ENCODE results near the gene CFAP251. TPM values are rescaled to one million over a fixed set of nuclear protein-coding genes. Genes with fewer than 3 reads are reported as not detected.

CFAP251 gene
- total and polyA plus RNA-seq, 2 of the 13 experiments (the other 11 are each of a cell fraction or from before 2014, with no cell fraction given): 0.30 to 0.42 TPM

- no peak for TF ChIP-seq KDM5A (IDR thresholded peaks at IDR 0.05; ENCODE audit: borderline replicate concordance, low read length)
- 0 out of 2 replicates have a peak, but pooled peaks have one; percentile 4 for TF ChIP-seq YEATS4 (CRISPR knock-in tag; IDR thresholded peaks at IDR 0.05; ENCODE audit: borderline replicate concordance)
- no peak for TF ChIP-seq CHD4 (IDR thresholded peaks at IDR 0.05; ENCODE audit: borderline replicate concordance, low read length)
- no peak for TF ChIP-seq ZNF33B (CRISPR knock-in tag; IDR thresholded peaks at IDR 0.05)
- no peak for TF ChIP-seq PCBP2 (optimal IDR thresholded peaks at IDR 0.05; ENCODE audit: low read depth, low read length, poor library complexity, severe bottlenecking)
- no peak for TF ChIP-seq E2F5 (CRISPR knock-in tag; conservative IDR thresholded peaks at IDR 0.05)
- TF ChIP-seq ZNF605 (CRISPR knock-in tag; IDR thresholded peaks at IDR 0.05): no peak
- no peak for TF ChIP-seq ZNF282 (IDR thresholded peaks at IDR 0.05; ENCODE audit: partially characterized antibody)
- TF ChIP-seq, protein P1, sequence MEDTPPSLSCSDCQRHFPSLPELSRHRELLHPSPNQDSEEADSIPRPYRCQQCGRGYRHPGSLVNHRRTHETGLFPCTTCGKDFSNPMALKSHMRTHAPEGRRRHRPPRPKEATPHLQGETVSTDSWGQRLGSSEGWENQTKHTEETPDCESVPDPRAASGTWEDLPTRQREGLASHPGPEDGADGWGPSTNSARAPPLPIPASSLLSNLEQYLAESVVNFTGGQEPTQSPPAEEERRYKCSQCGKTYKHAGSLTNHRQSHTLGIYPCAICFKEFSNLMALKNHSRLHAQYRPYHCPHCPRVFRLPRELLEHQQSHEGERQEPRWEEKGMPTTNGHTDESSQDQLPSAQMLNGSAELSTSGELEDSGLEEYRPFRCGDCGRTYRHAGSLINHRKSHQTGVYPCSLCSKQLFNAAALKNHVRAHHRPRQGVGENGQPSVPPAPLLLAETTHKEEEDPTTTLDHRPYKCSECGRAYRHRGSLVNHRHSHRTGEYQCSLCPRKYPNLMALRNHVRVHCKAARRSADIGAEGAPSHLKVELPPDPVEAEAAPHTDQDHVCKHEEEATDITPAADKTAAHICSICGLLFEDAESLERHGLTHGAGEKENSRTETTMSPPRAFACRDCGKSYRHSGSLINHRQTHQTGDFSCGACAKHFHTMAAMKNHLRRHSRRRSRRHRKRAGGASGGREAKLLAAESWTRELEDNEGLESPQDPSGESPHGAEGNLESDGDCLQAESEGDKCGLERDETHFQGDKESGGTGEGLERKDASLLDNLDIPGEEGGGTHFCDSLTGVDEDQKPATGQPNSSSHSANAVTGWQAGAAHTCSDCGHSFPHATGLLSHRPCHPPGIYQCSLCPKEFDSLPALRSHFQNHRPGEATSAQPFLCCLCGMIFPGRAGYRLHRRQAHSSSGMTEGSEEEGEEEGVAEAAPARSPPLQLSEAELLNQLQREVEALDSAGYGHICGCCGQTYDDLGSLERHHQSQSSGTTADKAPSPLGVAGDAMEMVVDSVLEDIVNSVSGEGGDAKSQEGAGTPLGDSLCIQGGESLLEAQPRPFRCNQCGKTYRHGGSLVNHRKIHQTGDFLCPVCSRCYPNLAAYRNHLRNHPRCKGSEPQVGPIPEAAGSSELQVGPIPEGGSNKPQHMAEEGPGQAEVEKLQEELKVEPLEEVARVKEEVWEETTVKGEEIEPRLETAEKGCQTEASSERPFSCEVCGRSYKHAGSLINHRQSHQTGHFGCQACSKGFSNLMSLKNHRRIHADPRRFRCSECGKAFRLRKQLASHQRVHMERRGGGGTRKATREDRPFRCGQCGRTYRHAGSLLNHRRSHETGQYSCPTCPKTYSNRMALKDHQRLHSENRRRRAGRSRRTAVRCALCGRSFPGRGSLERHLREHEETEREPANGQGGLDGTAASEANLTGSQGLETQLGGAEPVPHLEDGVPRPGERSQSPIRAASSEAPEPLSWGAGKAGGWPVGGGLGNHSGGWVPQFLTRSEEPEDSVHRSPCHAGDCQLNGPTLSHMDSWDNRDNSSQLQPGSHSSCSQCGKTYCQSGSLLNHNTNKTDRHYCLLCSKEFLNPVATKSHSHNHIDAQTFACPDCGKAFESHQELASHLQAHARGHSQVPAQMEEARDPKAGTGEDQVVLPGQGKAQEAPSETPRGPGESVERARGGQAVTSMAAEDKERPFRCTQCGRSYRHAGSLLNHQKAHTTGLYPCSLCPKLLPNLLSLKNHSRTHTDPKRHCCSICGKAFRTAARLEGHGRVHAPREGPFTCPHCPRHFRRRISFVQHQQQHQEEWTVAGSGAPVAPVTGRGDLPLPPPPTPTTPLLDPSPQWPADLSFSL (CRISPR knock-in tag; IDR thresholded peaks at IDR 0.05): 0 out of 2 replicates have a peak, but pooled peaks have one; percentile 40
- no peak for TF ChIP-seq ZNF224 (CRISPR knock-in tag; IDR thresholded peaks at IDR 0.05)
- no peak for TF ChIP-seq TEF (CRISPR knock-in tag; IDR thresholded peaks at IDR 0.05)
- TF ChIP-seq BCLAF1 (IDR thresholded peaks at IDR 0.05): no peak
- TF ChIP-seq, protein P2, sequence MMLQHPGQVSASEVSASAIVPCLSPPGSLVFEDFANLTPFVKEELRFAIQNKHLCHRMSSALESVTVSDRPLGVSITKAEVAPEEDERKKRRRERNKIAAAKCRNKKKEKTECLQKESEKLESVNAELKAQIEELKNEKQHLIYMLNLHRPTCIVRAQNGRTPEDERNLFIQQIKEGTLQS (CRISPR knock-in tag; IDR thresholded peaks at IDR 0.05): no peak
- TF ChIP-seq ZC3H4 (CRISPR knock-in tag; IDR thresholded peaks at IDR 0.05; ENCODE audit: borderline replicate concordance): no peak
- TF ChIP-seq, protein P3, sequence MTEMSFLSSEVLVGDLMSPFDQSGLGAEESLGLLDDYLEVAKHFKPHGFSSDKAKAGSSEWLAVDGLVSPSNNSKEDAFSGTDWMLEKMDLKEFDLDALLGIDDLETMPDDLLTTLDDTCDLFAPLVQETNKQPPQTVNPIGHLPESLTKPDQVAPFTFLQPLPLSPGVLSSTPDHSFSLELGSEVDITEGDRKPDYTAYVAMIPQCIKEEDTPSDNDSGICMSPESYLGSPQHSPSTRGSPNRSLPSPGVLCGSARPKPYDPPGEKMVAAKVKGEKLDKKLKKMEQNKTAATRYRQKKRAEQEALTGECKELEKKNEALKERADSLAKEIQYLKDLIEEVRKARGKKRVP (CRISPR knock-in tag; IDR thresholded peaks at IDR 0.05): no peak
- no peak for TF ChIP-seq KLF11 (CRISPR knock-in tag; IDR thresholded peaks at IDR 0.05)
- no peak for TF ChIP-seq KDM1A (CRISPR knock-in tag; IDR thresholded peaks at IDR 0.05)
Measured at GRCh38 chr12:121883315-121883660, 35.1 kb upstream of the CFAP251 start (continued).
